GM23338 (cell line): ENCODE results near the gene PRR35.

Experiments used
- EZH2 ChIP-seq: fragments of 200-600 bp; sonication (generic); IDR thresholded peaks from one replicate; pipeline ENCODE4 v1.8.0; 2017; ENCODE audit warnings: antibody characterized with exemption, mild to moderate bottlenecking, low read depth; ENCODE audit not compliant: unreplicated experiment
- EZH2phosphoT487 ChIP-seq: fragments of 200-600 bp; sonication (generic); IDR thresholded peaks from one replicate; pipeline ENCODE4 v1.8.1; 2018; ENCODE audit warnings: antibody characterized with exemption; ENCODE audit not compliant: unreplicated experiment
- POLR2AphosphoS5 ChIP-seq: IDR thresholded peaks from 2 replicates; pipeline ENCODE4 v1.6.1; 2016; ENCODE audit warnings: antibody characterized with exemption, low read depth
- TF ChIP-seq, protein P1 (sequence below), 2 experiments: fragments of 200-600 bp in 1 of 2; sonication (generic) in 1 of 2; conservative IDR thresholded peaks; 2 replicates each; pipeline versions ENCODE4 v1.5.1 to v1.6.1; 2016 to 2017; ENCODE audit warnings: antibody characterized with exemption in 2 of 2, low read depth in 2 of 2, mild to moderate bottlenecking in 2 of 2, moderate library complexity in 1 of 2
- TF ChIP-seq, protein P2 (sequence below): IDR thresholded peaks from one replicate; pipeline ENCODE4 v1.6.1; 2018; ENCODE audit warnings: antibody characterized with exemption; ENCODE audit not compliant: unreplicated experiment

DNA sequence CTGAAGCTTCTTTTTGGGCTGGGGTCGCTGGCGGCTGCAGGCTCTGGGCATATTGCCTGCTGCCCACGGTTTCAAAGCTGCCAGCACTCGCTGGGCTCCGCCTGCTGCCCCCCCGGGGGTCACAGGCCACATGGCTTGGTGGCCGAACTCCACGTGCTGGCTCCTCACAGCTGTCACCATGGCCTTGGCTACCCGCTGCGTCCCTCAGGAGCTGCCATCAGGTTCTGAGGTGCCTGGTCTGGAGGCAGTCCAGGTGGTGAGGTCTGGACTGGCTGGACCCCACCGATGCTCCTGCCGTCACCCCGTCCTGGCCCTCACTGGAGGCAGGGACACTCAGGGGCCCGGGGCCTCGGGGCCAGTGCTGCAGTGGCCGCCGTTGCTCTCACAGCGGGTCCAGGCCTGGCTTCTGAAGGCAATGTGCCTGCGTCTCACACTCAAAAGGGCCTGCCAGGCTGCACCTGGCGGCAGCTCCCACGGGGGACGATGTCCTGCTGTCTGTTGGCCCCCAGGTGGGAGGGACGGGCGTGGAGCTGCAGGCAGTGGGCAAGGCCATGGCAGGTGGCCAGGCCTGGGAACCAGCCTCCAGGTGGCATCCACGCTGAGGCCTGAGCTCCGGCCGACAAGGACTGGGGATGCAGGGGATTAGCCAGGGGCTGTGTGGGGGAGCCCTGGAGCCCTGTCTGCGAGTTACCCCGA is 19.4 kb upstream of the PRR35 start:
- TF ChIP-seq, protein P1, sequence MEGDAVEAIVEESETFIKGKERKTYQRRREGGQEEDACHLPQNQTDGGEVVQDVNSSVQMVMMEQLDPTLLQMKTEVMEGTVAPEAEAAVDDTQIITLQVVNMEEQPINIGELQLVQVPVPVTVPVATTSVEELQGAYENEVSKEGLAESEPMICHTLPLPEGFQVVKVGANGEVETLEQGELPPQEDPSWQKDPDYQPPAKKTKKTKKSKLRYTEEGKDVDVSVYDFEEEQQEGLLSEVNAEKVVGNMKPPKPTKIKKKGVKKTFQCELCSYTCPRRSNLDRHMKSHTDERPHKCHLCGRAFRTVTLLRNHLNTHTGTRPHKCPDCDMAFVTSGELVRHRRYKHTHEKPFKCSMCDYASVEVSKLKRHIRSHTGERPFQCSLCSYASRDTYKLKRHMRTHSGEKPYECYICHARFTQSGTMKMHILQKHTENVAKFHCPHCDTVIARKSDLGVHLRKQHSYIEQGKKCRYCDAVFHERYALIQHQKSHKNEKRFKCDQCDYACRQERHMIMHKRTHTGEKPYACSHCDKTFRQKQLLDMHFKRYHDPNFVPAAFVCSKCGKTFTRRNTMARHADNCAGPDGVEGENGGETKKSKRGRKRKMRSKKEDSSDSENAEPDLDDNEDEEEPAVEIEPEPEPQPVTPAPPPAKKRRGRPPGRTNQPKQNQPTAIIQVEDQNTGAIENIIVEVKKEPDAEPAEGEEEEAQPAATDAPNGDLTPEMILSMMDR (conservative IDR thresholded peaks at IDR 0.05; ENCODE audit: low read depth in 2 of 2), result no peak
- no peak for TF ChIP-seq EZH2
- no peak for TF ChIP-seq EZH2phosphoT487
- TF ChIP-seq POLR2AphosphoS5, result no peak
- TF ChIP-seq, protein P2, sequence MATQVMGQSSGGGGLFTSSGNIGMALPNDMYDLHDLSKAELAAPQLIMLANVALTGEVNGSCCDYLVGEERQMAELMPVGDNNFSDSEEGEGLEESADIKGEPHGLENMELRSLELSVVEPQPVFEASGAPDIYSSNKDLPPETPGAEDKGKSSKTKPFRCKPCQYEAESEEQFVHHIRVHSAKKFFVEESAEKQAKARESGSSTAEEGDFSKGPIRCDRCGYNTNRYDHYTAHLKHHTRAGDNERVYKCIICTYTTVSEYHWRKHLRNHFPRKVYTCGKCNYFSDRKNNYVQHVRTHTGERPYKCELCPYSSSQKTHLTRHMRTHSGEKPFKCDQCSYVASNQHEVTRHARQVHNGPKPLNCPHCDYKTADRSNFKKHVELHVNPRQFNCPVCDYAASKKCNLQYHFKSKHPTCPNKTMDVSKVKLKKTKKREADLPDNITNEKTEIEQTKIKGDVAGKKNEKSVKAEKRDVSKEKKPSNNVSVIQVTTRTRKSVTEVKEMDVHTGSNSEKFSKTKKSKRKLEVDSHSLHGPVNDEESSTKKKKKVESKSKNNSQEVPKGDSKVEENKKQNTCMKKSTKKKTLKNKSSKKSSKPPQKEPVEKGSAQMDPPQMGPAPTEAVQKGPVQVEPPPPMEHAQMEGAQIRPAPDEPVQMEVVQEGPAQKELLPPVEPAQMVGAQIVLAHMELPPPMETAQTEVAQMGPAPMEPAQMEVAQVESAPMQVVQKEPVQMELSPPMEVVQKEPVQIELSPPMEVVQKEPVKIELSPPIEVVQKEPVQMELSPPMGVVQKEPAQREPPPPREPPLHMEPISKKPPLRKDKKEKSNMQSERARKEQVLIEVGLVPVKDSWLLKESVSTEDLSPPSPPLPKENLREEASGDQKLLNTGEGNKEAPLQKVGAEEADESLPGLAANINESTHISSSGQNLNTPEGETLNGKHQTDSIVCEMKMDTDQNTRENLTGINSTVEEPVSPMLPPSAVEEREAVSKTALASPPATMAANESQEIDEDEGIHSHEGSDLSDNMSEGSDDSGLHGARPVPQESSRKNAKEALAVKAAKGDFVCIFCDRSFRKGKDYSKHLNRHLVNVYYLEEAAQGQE, result no peak
